Upper lobe of right lung (tissue), 1 donor: ENCODE data around the gene ZNF771. TPM values are rescaled to one million over a fixed set of nuclear protein-coding genes. Genes with fewer than 3 reads are reported as not detected.

Source experiments
- ATAC-seq: fragments of 200-7000 bp; cut with Tn5 transposase; one replicate; pipeline ENCODE4 v1.9.1; 2020; ENCODE audit warnings: mild to moderate bottlenecking, moderate library complexity
- DNase-seq: peaks from one replicate; pipeline ENCODE4 v3.0.0-alpha.2; 2020
- H3K27ac ChIP-seq: fragments of 200-600 bp; one replicate; pipeline ENCODE4 v1.8.0; 2022
- H3K27me3 ChIP-seq: fragments of 200-600 bp; one replicate; pipeline ENCODE4 v1.8.0; 2022; ENCODE audit warnings: mild to moderate bottlenecking
- H3K36me3 ChIP-seq: fragments of 200-600 bp; one replicate; pipeline ENCODE4 v1.8.0; 2022
- H3K4me1 ChIP-seq: fragments of 200-600 bp; one replicate; pipeline ENCODE4 v1.8.0; 2022
- H3K4me3 ChIP-seq: fragments of 200-600 bp; one replicate; pipeline ENCODE4 v1.8.0; 2022; ENCODE audit warnings: mild to moderate bottlenecking
- H3K9me3 ChIP-seq: fragments of 200-600 bp; one replicate; pipeline ENCODE4 v1.8.0; 2022
- intact Hi-C: fragments of 100-400 bp; cut with DNase I; formaldehyde crosslinking; loops from one replicate; pipeline ENCODE4 v1.11.0; 2022
- total RNA-seq: library from RNA; stranded (reverse); fragmentation: NEBNext Ultra II Directional; extraction: Animal tissue kit (Norgen Biotek cat#: 25700); gene quantifications from one replicate; pipeline ENCODE4 v1.2.1, GENCODE V29; 2021
- TF ChIP-seq, protein P1 (sequence below): fragments of 200-600 bp; IDR thresholded peaks from one replicate; pipeline ENCODE4 v1.8.0; 2022; ENCODE audit warnings: antibody characterized with exemption
- donor health status: DM: no; HTN: yes; CAD: no; lungs with severe emphysema.

ZNF771 gene
- total RNA-seq, 1 donor from 2014 or later = 4.5 TPM

DNA sequence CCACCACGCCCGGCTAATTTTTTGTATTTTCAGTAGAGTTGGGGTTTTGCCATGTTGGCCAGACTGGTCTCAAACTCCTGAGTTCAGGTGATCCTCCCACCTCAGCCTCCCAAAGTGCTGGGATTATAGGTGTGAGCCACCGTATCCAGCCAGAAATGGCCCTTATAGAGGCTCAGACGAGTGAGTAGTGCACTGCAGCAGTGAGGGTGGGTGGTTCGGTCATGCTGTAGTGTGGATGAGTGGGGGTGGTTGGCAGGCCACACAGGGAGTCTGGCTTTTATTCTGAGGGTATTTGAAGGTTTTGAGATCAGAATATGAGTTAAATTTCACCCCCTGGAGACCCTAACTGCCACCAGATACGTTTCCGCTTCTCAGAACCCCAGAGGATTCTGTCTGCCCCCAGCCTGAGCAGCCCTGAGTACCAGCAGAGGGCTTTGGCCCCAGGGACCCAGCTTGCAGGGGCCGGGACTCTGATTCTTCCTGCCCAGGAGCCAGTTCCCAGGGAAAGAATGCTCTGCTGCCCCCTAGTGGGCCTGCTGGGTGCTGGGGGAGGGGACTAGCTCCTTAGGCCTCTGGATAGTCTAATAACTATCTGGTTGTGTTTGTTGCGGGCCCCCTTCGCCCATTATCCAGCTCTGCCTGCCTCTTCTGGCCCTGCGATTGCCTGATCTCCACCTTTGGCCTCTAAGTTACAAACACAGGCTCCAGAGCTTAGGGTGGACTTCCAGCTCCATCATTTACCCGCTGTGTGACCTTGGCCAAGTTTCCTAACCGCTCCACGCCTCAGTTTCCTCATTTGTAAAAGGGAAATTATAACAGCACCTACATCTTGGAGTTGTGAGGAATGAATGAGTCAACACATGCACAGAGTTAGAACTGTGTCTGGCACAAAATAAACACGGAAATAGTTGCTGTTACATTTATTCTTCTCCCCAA lies 2.0 kb downstream of the ZNF771 start:
- peaks cover 4% of the 10 kb centered on the region for H3K36me3 ChIP-seq
- H3K27me3 ChIP-seq = no peaks in the 10 kb centered on the region
- ATAC-seq (peak; percentile 87), DNase-seq (peak; percentile 94)
- intact Hi-C loops = no loop called here
- no peak overlapping the region for H3K27ac ChIP-seq
- peaks cover 21% of the 10 kb centered on the region for H3K4me1 ChIP-seq
- no peaks in the 10 kb centered on the region for H3K9me3 ChIP-seq
- TF ChIP-seq, protein P1, sequence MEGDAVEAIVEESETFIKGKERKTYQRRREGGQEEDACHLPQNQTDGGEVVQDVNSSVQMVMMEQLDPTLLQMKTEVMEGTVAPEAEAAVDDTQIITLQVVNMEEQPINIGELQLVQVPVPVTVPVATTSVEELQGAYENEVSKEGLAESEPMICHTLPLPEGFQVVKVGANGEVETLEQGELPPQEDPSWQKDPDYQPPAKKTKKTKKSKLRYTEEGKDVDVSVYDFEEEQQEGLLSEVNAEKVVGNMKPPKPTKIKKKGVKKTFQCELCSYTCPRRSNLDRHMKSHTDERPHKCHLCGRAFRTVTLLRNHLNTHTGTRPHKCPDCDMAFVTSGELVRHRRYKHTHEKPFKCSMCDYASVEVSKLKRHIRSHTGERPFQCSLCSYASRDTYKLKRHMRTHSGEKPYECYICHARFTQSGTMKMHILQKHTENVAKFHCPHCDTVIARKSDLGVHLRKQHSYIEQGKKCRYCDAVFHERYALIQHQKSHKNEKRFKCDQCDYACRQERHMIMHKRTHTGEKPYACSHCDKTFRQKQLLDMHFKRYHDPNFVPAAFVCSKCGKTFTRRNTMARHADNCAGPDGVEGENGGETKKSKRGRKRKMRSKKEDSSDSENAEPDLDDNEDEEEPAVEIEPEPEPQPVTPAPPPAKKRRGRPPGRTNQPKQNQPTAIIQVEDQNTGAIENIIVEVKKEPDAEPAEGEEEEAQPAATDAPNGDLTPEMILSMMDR = peak; percentile 95
- H3K4me3 ChIP-seq = no peak overlapping the region

DNA sequence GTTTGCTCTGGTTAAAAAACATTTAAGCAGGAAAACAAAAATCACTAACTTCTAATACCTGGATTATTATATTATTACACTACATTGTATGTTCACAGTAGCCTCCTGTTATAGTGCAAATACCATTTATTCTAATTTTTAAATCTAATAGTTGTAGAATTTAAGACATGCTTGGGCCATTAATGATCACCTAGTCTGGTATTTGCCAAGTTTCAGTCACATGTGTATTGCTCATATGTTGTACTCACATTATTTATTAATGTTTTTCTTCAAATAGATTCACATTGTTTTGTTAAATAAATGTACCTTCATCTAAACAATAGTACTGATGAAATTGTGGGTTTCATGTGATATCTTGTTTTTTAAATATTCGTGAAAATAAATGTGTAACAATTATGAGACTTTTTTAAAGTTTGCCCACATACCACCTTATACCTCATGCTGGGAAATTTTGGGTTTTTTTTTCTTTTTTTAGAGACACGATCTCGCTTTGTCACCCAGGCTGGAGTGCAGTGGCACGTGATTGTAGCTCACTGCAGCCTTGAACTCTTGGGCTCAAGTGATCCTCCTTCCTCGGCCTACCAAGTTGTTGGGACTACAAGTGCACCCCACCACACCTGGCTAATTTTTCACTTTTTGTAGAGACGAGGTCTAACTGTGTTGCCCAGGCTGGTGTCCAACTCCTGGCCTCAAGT lies 5.9 kb downstream of the ZNF771 start:
- Histone ChIP-seq H3K27me3 (no peaks in the 10 kb centered on the region), H3K4me1 (peaks cover 22% of the 10 kb centered on the region), H3K4me3 (no peak overlapping the region), H3K36me3 (peaks cover 4% of the 10 kb centered on the region), H3K27ac (no peak overlapping the region), H3K9me3 (no peaks in the 10 kb centered on the region)
- no peak for DNase-seq
- TF ChIP-seq, protein P1 = no peak
- no peak for ATAC-seq
- intact Hi-C loops = no loop called here

DNA sequence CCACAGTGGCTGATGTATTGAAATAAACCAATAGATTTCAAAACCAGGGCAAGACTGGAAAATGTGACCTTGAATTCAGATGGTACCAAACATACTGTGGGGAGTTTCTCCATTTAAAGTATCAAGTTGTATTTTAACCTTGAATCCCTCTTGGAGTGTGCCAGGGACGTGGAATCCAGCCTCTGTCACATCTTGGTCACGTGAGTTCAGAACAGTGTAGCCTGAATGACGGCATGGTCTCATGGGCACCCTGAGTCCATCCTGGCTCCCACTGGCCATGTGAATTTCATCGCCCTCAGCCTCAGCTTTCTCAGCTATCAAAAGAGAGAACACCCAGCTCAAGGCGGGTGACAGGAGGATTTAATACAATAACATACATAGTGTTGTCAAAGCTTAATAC lies 6.8 kb downstream of the ZNF771 start:
- H3K4me3 ChIP-seq = no peak overlapping the region
- no peak for ATAC-seq

DNA sequence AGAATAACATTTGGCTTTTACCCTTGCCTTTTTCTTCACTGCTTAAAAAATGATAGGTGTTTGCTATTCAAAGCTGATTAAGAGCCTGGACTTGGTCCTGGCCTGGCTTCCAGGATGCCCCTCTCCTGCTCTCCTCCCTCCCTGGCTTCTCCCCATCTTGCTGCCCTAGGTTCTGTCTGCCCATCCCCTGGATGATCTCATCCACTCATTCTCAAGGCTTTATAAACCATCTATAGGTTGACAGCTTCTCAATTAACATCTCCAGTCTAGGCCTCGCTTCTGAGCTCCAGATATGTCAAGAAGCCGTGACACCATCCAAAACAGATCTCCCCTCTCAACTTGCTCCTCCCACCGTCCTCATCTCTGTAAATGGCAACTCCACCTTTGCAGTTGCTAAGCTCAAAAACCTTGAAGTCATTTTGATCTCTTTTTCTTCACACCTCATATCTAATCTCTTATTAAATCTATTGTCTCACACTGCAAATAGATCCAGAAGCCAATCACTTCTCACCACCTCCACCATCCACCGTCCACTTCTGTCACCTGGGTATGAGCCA lies 8.7 kb downstream of the ZNF771 start:
- Histone ChIP-seq H3K4me1 (peaks cover 10% of the 10 kb centered on the region), H3K9me3 (no peaks in the 10 kb centered on the region), H3K4me3 (no peak overlapping the region), H3K27ac (no peak overlapping the region), H3K27me3 (no peaks in the 10 kb centered on the region), H3K36me3 (peaks cover 4% of the 10 kb centered on the region)
- no peak for ATAC-seq
- TF ChIP-seq, protein P1 = no peak
- DNase-seq = no peak
- intact Hi-C loops = no loop called here

More for the DNA sequence above, 6.8 kb downstream of the ZNF771 start:
- Histone ChIP-seq H3K27me3 (no peaks in the 10 kb centered on the region), H3K27ac (no peak overlapping the region), H3K9me3 (no peaks in the 10 kb centered on the region), H3K36me3 (peaks cover 4% of the 10 kb centered on the region), H3K4me1 (peaks cover 17% of the 10 kb centered on the region)
- intact Hi-C loops = no loop called here
- TF ChIP-seq, protein P1 = no peak
- no peak for DNase-seq

DNA sequence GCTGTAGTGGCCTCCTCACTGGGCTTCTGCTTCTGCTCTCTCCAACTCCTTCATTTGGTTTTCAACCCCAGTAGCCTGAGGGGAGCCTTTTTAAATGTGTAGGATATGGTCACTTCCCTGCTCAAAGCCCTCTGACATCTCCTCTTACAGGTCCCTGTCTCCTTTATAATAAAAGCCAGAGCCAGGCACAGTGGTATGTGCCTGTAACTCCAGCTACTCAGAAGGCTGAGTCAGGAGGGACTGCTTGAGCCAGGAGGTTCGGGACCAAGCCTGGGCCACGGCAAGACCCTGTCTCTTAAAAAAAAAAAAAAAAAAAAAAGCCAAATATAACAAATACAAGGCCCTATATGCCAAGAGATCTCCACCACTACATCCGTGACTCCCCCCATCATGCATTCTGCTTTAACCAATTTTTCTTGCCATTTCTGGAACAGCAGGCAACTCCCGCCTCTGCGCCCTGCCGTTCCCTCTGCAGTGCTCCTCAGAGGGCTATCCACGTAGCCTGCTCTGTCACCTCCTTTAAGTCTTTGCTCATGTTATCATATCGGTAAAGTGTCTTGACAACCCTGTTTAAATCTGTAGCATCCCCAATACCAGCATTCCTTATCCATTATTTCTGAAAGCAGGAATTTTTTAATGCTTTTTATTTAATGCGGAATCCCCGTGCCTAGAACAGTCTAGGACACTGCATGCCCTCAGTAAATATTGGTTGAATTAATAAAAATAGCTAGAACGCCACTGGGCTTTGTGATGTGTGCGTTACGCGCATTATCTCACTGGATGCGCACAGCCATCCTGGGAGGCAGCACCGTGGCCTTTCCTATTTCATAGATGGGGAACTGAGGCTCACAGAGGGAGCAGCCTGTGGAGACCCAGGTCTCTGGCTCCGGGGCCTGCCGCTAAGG lies 9.5 kb downstream of the ZNF771 start:
- ATAC-seq = no peak
- Histone ChIP-seq H3K9me3 (no peaks in the 10 kb centered on the region), H3K27ac (peak overlapping the region; percentile 82), H3K4me3 (peak overlapping the region; percentile 63), H3K36me3 (peaks cover 4% of the 10 kb centered on the region), H3K27me3 (no peaks in the 10 kb centered on the region), H3K4me1 (peaks cover 10% of the 10 kb centered on the region)
- DNase-seq = no peak
- TF ChIP-seq, protein P1 = no peak
- intact Hi-C loops = no loop called here
